HepG2 (cell line): ENCODE measurements around the gene MPO. TPM values are rescaled to one million over a fixed set of nuclear protein-coding genes. Genes with fewer than 3 reads are reported as not detected.

Experiments used
- FOSL2 ChIP-seq: sonication (generic); formaldehyde crosslinking; IDR thresholded peaks from 2 replicates; pipeline ENCODE4 v1.4.0; 2020; ENCODE audit warnings: missing genetic modification reagents
- HMGXB4 ChIP-seq, 2 experiments: sonication (generic) in 1 of 2; formaldehyde crosslinking in 1 of 2; IDR thresholded peaks; 2 replicates each; pipeline versions ENCODE4 v1.4.0 to v1.6.1; 2018 to 2020; ENCODE audit warnings: missing genetic modification reagents in 2 of 2, borderline replicate concordance in 1 of 2, low read depth in 1 of 2, mild to moderate bottlenecking in 1 of 2, missing biosample characterization in 1 of 2
- MLLT10 ChIP-seq: sonication (generic); formaldehyde crosslinking; IDR thresholded peaks from 2 replicates; pipeline ENCODE4 v1.4.0; 2020; ENCODE audit warnings: missing genetic modification reagents
- RCOR2 ChIP-seq: IDR thresholded peaks from 2 replicates; pipeline ENCODE4 v1.6.1; 2016; ENCODE audit warnings: missing biosample characterization, missing genetic modification reagents
- SALL2 ChIP-seq: sonication (generic); formaldehyde crosslinking; IDR thresholded peaks from 2 replicates; pipeline ENCODE4 v1.8.1; 2023; ENCODE audit warnings: mild to moderate bottlenecking, missing genetic modification reagents, inconsistent platforms
- TBX2 ChIP-seq: sonication (generic); formaldehyde crosslinking; IDR thresholded peaks from 2 replicates; pipeline ENCODE4 v1.5.0; 2020; ENCODE audit warnings: missing genetic modification reagents, mild to moderate bottlenecking, borderline replicate concordance
- UBTF ChIP-seq: sonication (generic); formaldehyde crosslinking; IDR thresholded peaks from 2 replicates; pipeline ENCODE4 v1.4.0; 2020; ENCODE audit warnings: mild to moderate bottlenecking, missing genetic modification reagents
- ZFP36L2 ChIP-seq: sonication (generic); formaldehyde crosslinking; IDR thresholded peaks from 2 replicates; pipeline ENCODE4 v1.4.0; 2020; ENCODE audit warnings: missing genetic modification reagents
- ZMAT3 ChIP-seq: sonication (generic); formaldehyde crosslinking; conservative IDR thresholded peaks from 2 replicates; pipeline ENCODE4 v1.7.0; 2021; ENCODE audit warnings: missing genetic modification reagents
- ZNF234 ChIP-seq: sonication (generic); formaldehyde crosslinking; conservative IDR thresholded peaks from 2 replicates; pipeline ENCODE4 v1.5.1; 2020; ENCODE audit warnings: mild to moderate bottlenecking, missing genetic modification reagents
- ZNF446 ChIP-seq: sonication (generic); formaldehyde crosslinking; IDR thresholded peaks from 2 replicates; pipeline ENCODE4 v1.5.0; 2020; ENCODE audit warnings: mild to moderate bottlenecking, missing genetic modification reagents
- ZNF75D ChIP-seq: sonication (generic); formaldehyde crosslinking; IDR thresholded peaks from 2 replicates; pipeline ENCODE4 v1.8.1; 2023; ENCODE audit warnings: missing genetic modification reagents, mild to moderate bottlenecking, borderline replicate concordance
- ZNF788 ChIP-seq: sonication (generic); formaldehyde crosslinking; IDR thresholded peaks from 2 replicates; pipeline ENCODE4 v1.5.0; 2020; ENCODE audit warnings: mild to moderate bottlenecking, missing genetic modification reagents, borderline replicate concordance
- polyA plus RNA-seq, 8 experiments: library from polyadenylated mRNA; depleted of rRNA in 3 of 8; stranded (reverse) in 7 of 8; unstranded in 1 of 8; fragments of >200 nt; fragmentation: Illumina TruSeq in 4 of 8; extraction: Trizol in 4 of 8; gene quantifications; 2 replicates each; pipeline versions ENCODE4 v1.2.1 to v1.2.3, GENCODE V29; 2011 to 2016; ENCODE audit warnings: low read depth in 4 of 8, missing spikeins in 1 of 8, mixed read lengths in 1 of 8; ENCODE audit not compliant: insufficient read depth in 1 of 8
- total RNA-seq, 5 experiments: library from RNA; depleted of rRNA; stranded (reverse); fragments of >200 nt; fragmentation: Illumina TruSeq; extraction: Trizol; gene quantifications; 2 replicates each; pipeline ENCODE4 v1.2.3, GENCODE V29; 2016; ENCODE audit warnings: low read depth in 1 of 5
- TF ChIP-seq, protein P1 (sequence below): sonication (generic); formaldehyde crosslinking; IDR thresholded peaks from 2 replicates; pipeline ENCODE4 v1.5.0; 2020; ENCODE audit warnings: mild to moderate bottlenecking, missing genetic modification reagents
- TF ChIP-seq, protein P2 (sequence below): sonication (generic); formaldehyde crosslinking; IDR thresholded peaks from 2 replicates; pipeline ENCODE4 v1.8.1; 2023; ENCODE audit warnings: missing genetic modification reagents, mild to moderate bottlenecking, borderline replicate concordance
- TF ChIP-seq, protein P3 (sequence below): sonication (generic); formaldehyde crosslinking; IDR thresholded peaks from 2 replicates; pipeline ENCODE4 v1.9.0; 2022; ENCODE audit warnings: missing genetic modification reagents, mild to moderate bottlenecking, borderline replicate concordance
- TF ChIP-seq, protein P4 (sequence below): IDR thresholded peaks from 2 replicates; pipeline ENCODE4 v1.6.1; 2012; ENCODE audit warnings: inconsistent platforms

The MPO gene
- total and polyA plus RNA-seq, 2 of the 13 experiments (the other 11 are each of a cell fraction or from before 2014, with no cell fraction given), result not detected

DNA sequence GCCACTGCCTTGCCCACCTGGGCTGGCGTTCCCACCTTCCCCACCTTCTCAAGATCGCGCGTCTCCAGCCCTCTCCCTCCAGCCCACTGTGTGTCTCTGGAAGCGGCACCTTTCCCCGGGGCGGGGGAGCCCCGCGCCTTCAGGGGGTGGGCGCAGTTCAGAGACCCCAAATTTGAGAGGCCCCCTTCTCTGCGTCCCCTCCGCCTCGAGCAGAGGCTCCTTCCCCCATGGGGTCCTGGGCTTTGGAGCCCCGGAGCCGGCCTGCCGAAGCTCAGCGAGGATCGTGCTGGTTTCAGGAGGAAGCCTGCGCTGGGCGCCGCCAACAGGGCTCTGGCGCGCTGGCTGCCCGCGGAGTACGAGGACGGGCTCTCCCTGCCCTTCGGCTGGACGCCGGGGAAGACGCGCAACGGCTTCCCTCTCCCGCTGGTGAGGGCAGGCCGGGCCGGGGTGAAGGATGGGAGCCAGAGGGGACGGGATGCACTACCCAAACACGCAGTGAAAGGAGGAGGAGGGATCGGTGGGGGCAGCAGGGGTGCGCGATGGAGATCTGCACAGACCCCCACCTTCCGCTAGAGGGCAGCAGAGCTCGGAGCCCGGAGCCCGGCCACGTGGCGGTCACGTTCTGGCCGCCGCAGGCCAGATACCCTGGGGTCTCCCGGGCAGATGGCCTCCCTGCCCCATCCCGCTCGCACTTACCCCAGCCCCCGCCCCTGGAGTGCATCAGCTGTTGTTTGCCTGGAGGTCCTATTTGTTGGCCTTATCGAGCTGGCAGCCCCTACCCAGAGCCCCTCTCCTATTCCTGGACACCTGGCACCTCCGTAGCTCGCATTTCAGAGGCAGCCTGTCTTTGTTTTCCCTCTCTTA is 31.2 kb downstream of the MPO start (continued):
- peak; percentile 23; the same call in 1 of the 2 replicates for TF ChIP-seq UBTF (CRISPR knock-in tag)
- TF ChIP-seq, protein P1, sequence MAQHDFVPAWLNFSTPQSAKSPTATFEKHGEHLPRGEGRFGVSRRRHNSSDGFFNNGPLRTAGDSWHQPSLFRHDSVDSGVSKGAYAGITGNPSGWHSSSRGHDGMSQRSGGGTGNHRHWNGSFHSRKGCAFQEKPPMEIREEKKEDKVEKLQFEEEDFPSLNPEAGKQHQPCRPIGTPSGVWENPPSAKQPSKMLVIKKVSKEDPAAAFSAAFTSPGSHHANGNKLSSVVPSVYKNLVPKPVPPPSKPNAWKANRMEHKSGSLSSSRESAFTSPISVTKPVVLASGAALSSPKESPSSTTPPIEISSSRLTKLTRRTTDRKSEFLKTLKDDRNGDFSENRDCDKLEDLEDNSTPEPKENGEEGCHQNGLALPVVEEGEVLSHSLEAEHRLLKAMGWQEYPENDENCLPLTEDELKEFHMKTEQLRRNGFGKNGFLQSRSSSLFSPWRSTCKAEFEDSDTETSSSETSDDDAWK (CRISPR knock-in tag), result no peak
- TF ChIP-seq, protein P2, sequence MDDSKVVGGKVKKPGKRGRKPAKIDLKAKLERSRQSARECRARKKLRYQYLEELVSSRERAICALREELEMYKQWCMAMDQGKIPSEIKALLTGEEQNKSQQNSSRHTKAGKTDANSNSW (CRISPR knock-in tag), result peak; percentile 96; the same call in 1 of the 2 replicates
- TF ChIP-seq, protein P3, sequence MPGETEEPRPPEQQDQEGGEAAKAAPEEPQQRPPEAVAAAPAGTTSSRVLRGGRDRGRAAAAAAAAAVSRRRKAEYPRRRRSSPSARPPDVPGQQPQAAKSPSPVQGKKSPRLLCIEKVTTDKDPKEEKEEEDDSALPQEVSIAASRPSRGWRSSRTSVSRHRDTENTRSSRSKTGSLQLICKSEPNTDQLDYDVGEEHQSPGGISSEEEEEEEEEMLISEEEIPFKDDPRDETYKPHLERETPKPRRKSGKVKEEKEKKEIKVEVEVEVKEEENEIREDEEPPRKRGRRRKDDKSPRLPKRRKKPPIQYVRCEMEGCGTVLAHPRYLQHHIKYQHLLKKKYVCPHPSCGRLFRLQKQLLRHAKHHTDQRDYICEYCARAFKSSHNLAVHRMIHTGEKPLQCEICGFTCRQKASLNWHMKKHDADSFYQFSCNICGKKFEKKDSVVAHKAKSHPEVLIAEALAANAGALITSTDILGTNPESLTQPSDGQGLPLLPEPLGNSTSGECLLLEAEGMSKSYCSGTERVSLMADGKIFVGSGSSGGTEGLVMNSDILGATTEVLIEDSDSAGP (CRISPR knock-in tag), result no peak; the same call in none of the 2 replicates
- peak; percentile 76 for TF ChIP-seq ZMAT3 (CRISPR knock-in tag)
- TF ChIP-seq ZNF446, result no peak; the same call in 1 of the 2 replicates
- peak; percentile 35; the same call in 1 of the 2 replicates for TF ChIP-seq FOSL2 (CRISPR knock-in tag)
- TF ChIP-seq SALL2 (CRISPR knock-in tag), result peak; percentile 95
- no peak for TF ChIP-seq ZFP36L2
- 0 out of 2 replicates have a peak, but pooled peaks have one; percentile 10 for TF ChIP-seq ZNF234 (CRISPR knock-in tag)
- no peak for TF ChIP-seq RCOR2 (CRISPR knock-in tag)
- TF ChIP-seq HMGXB4 (CRISPR knock-in tag; IDR thresholded peaks at IDR 0.05; ENCODE audit: borderline replicate concordance in 1 of 2, low read depth in 1 of 2), result peak; percentile 38 to 47; a peak in 1 of 4 replicates
- no peak for TF ChIP-seq MLLT10 (CRISPR knock-in tag)
- TF ChIP-seq, protein P4, sequence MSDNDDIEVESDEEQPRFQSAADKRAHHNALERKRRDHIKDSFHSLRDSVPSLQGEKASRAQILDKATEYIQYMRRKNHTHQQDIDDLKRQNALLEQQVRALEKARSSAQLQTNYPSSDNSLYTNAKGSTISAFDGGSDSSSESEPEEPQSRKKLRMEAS, result peak; percentile 99
- peak; percentile 78; the same call in 1 of the 2 replicates for TF ChIP-seq ZNF75D
- TF ChIP-seq ZNF788 (CRISPR knock-in tag), result peak; percentile 84
- TF ChIP-seq TBX2 (CRISPR knock-in tag), result peak; percentile 65; the same call in 1 of the 2 replicates
